Measurements from ENCODE around the gene TP63. TPM values are rescaled to one million over a fixed set of nuclear protein-coding genes. Genes with fewer than 3 reads are reported as not detected.

The TP63 gene
- total and polyA plus RNA-seq, 2 donors (not counting 3 experiments of a cell fraction or from before 2014, with no cell fraction given), result not detected

GRCh38 chr3:189728915-189729314, 97.7 kb downstream of the TP63 start:
- dilution Hi-C loops (cut with MboI; ENCODE audit: extremely low pct_ligation_motif_present, low sequenced_read_pairs), result no loop called here
- intact Hi-C loops (cut with micrococcal nuclease), result no loop called here
- TF ChIP-seq JUN (IDR thresholded peaks at IDR 0.05; ENCODE audit: borderline replicate concordance, insufficient read depth, insufficient read length, low read depth) (no peak), CTCF (IDR thresholded peaks at IDR 0.05; ENCODE audit: extremely low read depth in 1 of 2, insufficient read depth in 1 of 2, low read depth in 1 of 2, low read length in 2 of 2) (no peak), MYC (IDR thresholded peaks at IDR 0.05; ENCODE audit: low read depth, low read length) (no peak)
- TF ChIP-seq, protein P1, sequence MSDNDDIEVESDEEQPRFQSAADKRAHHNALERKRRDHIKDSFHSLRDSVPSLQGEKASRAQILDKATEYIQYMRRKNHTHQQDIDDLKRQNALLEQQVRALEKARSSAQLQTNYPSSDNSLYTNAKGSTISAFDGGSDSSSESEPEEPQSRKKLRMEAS (IDR thresholded peaks at IDR 0.05; ENCODE audit: insufficient read depth, insufficient read length), result no peak
- H3K9me1 ChIP-seq (replicated peaks; ENCODE audit: control insufficient read depth, extremely low read depth, insufficient read depth, low read length), result no peaks in the 10 kb centered on the region
- H3K79me2 ChIP-seq (ENCODE audit: control insufficient read depth, insufficient read depth, low read length), result no peaks in the 10 kb centered on the region
- ChIA-PET POLR2A (no interaction called here), CTCF (no interaction called here)
- H3K9ac ChIP-seq (replicated peaks; ENCODE audit: extremely low read depth, insufficient read depth, low read length), result no peak overlapping the region
- no peaks in the 10 kb centered on the region for H4K20me1 ChIP-seq (replicated peaks; ENCODE audit: control insufficient read depth, extremely low read depth, insufficient read depth, low read length)
- DNase-seq (ENCODE audit: low read depth, low spot score) (no peak), FAIRE-seq (no peak)
- H3K4me1 ChIP-seq (ENCODE audit: control insufficient read depth, extremely low read depth, insufficient read depth, low read length), result no peaks in the 10 kb centered on the region
- no peak overlapping the region for H3K4me2 ChIP-seq (ENCODE audit: insufficient read depth, low read length)
- no peaks in the 10 kb centered on the region for H3K36me3 ChIP-seq (ENCODE audit: control insufficient read depth in 2 of 2, extremely low read depth in 1 of 2, insufficient read depth in 2 of 2, low read length in 2 of 2)
- no TSS peak for BruUV-seq (replicated peaks)
- no peaks in the 10 kb centered on the region for H3K27me3 ChIP-seq (ENCODE audit: control insufficient read depth in 2 of 2, insufficient read depth in 2 of 2, low read length in 2 of 2)
- H2AFZ ChIP-seq (ENCODE audit: low read depth, low read length), result no peak overlapping the region
- H3K27ac ChIP-seq (ENCODE audit: insufficient read depth, low read depth, low read length), result no peak overlapping the region
- no peak overlapping the region for H3K4me3 ChIP-seq (replicated peaks in 1 of 3; ENCODE audit: insufficient read depth in 1 of 3, low read depth in 1 of 3, low read length in 3 of 3)
- no peaks in the 10 kb centered on the region for H3K9me3 ChIP-seq (replicated peaks; ENCODE audit: control insufficient read depth, insufficient read depth, low read length)

DNA sequence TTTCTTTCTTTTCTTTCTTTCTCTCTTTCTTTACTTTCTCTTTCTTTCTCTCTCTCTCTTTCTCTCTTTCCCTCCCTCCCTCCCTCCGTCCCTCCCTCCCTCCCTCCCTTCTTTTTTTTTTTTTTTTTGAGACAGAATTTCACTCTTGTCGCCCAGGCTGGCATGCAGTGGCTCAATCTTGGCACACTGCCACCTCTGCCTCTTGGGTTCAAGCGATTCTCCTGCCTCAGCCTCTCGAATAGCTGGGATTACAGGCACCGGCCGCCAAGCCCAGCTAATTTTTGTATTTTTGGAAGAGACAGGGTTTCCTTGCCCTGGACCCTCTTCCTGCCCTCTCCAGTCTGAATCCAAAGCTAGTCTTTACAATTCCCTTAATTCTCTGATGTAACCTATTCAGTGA, 102.9 kb downstream of the TP63 start:
- H3K79me2 ChIP-seq (ENCODE audit: control insufficient read depth, insufficient read depth, low read length), result no peaks in the 10 kb centered on the region
- TF ChIP-seq, protein P1 (IDR thresholded peaks at IDR 0.05; ENCODE audit: insufficient read depth, insufficient read length), result no peak
- TF ChIP-seq JUN (IDR thresholded peaks at IDR 0.05; ENCODE audit: borderline replicate concordance, insufficient read depth, insufficient read length, low read depth) (no peak), FOS (IDR thresholded peaks at IDR 0.05; ENCODE audit: borderline replicate concordance, insufficient read depth, low read length) (no peak), MYC (IDR thresholded peaks at IDR 0.05; ENCODE audit: low read depth, low read length) (no peak), EZH2 (IDR thresholded peaks at IDR 0.05; ENCODE audit: borderline replicate concordance, low read depth, low read length, severe bottlenecking) (no peak), GATA2 (IDR thresholded peaks at IDR 0.05; ENCODE audit: insufficient read depth, insufficient read length, low read depth, low read length) (no peak), CTCF (IDR thresholded peaks at IDR 0.05; ENCODE audit: extremely low read depth in 1 of 2, insufficient read depth in 1 of 2, low read depth in 1 of 2, low read length in 2 of 2) (no peak), POLR2AphosphoS5 (IDR thresholded peaks at IDR 0.05; ENCODE audit: insufficient read depth, low read depth, low read length) (no peak), POLR2A (IDR thresholded peaks at IDR 0.05; ENCODE audit: low read depth, low read length) (no peak)
- DNase-seq (ENCODE audit: low read depth, low spot score), result no peak
- no peaks in the 10 kb centered on the region for H3K4me1 ChIP-seq (ENCODE audit: control insufficient read depth, extremely low read depth, insufficient read depth, low read length)
- no peaks in the 10 kb centered on the region for H4K20me1 ChIP-seq (replicated peaks; ENCODE audit: control insufficient read depth, extremely low read depth, insufficient read depth, low read length)
- H3K27me3 ChIP-seq (ENCODE audit: control insufficient read depth in 2 of 2, insufficient read depth in 2 of 2, low read length in 2 of 2), result no peaks in the 10 kb centered on the region
- BruUV-seq (replicated peaks), result no TSS peak
- FAIRE-seq, result no peak
- H3K27ac ChIP-seq (ENCODE audit: insufficient read depth, low read depth, low read length), result no peak overlapping the region
- no peak overlapping the region for H2AFZ ChIP-seq (ENCODE audit: low read depth, low read length)
- no peaks in the 10 kb centered on the region for H3K9me3 ChIP-seq (replicated peaks; ENCODE audit: control insufficient read depth, insufficient read depth, low read length)
- intact Hi-C loops (cut with micrococcal nuclease) (loop anchor here (5.0 kb wide), 1 partner anchor 213 kb away; no protein-coding TSS in a partner anchor), dilution Hi-C loops (cut with MboI; ENCODE audit: extremely low pct_ligation_motif_present, low sequenced_read_pairs) (no loop called here)
- ChIA-PET CTCF (no interaction called here), POLR2A (no interaction called here)
- H3K4me3 ChIP-seq (replicated peaks in 1 of 3; ENCODE audit: insufficient read depth in 1 of 3, low read depth in 1 of 3, low read length in 3 of 3), result no peak overlapping the region
- H3K36me3 ChIP-seq (ENCODE audit: control insufficient read depth in 2 of 2, extremely low read depth in 1 of 2, insufficient read depth in 2 of 2, low read length in 2 of 2), result no peaks in the 10 kb centered on the region
- no peaks in the 10 kb centered on the region for H3K9me1 ChIP-seq (replicated peaks; ENCODE audit: control insufficient read depth, extremely low read depth, insufficient read depth, low read length)
- H3K9ac ChIP-seq (replicated peaks; ENCODE audit: extremely low read depth, insufficient read depth, low read length), result no peak overlapping the region
- no peak overlapping the region for H3K4me2 ChIP-seq (ENCODE audit: insufficient read depth, low read length)

Data from endothelial cell of umbilical vein (primary cell).